Measurements from ENCODE around the gene MTHFSD. TPM values are rescaled to one million over a fixed set of nuclear protein-coding genes. Genes with fewer than 3 reads are reported as not detected.

The MTHFSD gene
- total RNA-seq, 1 experiment from 2014 or later: 15.7 TPM

GRCh38 chr16:86597126-86597879, 42.3 kb upstream of the MTHFSD start (continued):
- TF ChIP-seq MLX (CRISPR knock-in tag; IDR thresholded peaks at IDR 0.05) (no peak), KAT7 (CRISPR knock-in tag; IDR thresholded peaks at IDR 0.05; ENCODE audit: borderline replicate concordance) (no peak), ZNF232 (CRISPR knock-in tag; IDR thresholded peaks at IDR 0.05) (no peak), NR2C2 (CRISPR knock-in tag; IDR thresholded peaks at IDR 0.05) (no peak), USF2 (CRISPR knock-in tag; IDR thresholded peaks at IDR 0.05) (no peak), NFATC4 (CRISPR knock-in tag; IDR thresholded peaks at IDR 0.05) (no peak), AFF4 (CRISPR knock-in tag; IDR thresholded peaks at IDR 0.05; ENCODE audit: borderline replicate concordance) (no peak)

GRCh38 chr16:86595983-86596605, 41.1 kb upstream of the MTHFSD start:
- Mint-ChIP-seq H3K4me3 (no peak overlapping the region), H3K36me3 (no peaks in the 10 kb centered on the region), H3K4me1 (peaks cover 4% of the 10 kb centered on the region; the same call in 1 of the 2 replicates), H3K9me3 (peaks cover 8% of the 10 kb centered on the region), H3K27ac (no peak overlapping the region), H3K27me3 (ENCODE audit: low read depth) (peaks cover 3% of the 10 kb centered on the region; the same call in 1 of the 2 replicates)
- CTCF ChIA-PET: no interaction called here
- no peak for DNase-seq (ENCODE audit: low spot score)
- POLR2A ChIA-PET: no interaction called here
- no peak for ATAC-seq
- no peak for TF ChIP-seq ZNF219 (CRISPR knock-in tag; IDR thresholded peaks at IDR 0.05; ENCODE audit: borderline replicate concordance)
- TF ChIP-seq ZBTB21 (CRISPR knock-in tag; IDR thresholded peaks at IDR 0.05; ENCODE audit: borderline replicate concordance): no peak
- TF ChIP-seq ATF3 (CRISPR knock-in tag; conservative IDR thresholded peaks at IDR 0.05): no peak
- TF ChIP-seq JAZF1 (CRISPR knock-in tag; IDR thresholded peaks at IDR 0.05): no peak
- TF ChIP-seq SP1 (CRISPR knock-in tag; conservative IDR thresholded peaks at IDR 0.05): no peak
- no peak for TF ChIP-seq MXD4 (CRISPR knock-in tag; IDR thresholded peaks at IDR 0.05; ENCODE audit: borderline replicate concordance)
- TF ChIP-seq PRRX2 (CRISPR knock-in tag; IDR thresholded peaks at IDR 0.05): no peak
- TF ChIP-seq NFYB (CRISPR knock-in tag; conservative IDR thresholded peaks at IDR 0.05; ENCODE audit: low read depth): no peak
- TF ChIP-seq GABPB1 (CRISPR knock-in tag; IDR thresholded peaks at IDR 0.05): no peak
- no peak for TF ChIP-seq GRHL2 (CRISPR knock-in tag; IDR thresholded peaks at IDR 0.05; ENCODE audit: insufficient replicate concordance, severe bottlenecking)
- no peak for TF ChIP-seq USF2 (CRISPR knock-in tag; IDR thresholded peaks at IDR 0.05)
- no peak for TF ChIP-seq CREB1 (CRISPR knock-in tag; IDR thresholded peaks at IDR 0.05)
- no peak for TF ChIP-seq SOX15 (CRISPR knock-in tag; IDR thresholded peaks at IDR 0.05)

Data from WTC11 (cell line).